Measurements from ENCODE around the gene MAPK4.

The MAPK4 gene

DNA sequence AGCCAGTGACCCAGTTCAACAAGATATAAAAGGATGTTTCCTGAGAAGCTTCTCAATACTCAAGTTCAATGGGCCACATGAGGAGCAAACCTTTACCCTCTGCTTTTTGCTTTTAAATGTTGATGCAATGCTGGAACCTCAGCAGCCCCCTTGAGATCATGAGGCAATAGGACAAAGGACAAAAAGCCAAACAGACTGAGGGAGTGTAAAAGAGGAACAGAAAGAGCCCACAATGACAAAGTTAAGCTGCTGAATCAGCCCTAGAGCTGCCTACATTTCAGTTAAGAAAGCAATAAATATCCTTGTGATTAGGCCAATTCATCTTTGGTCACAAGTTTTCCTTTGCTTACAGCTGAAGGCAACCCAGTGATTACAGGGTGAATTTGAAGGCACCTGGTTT, 183.1 kb downstream of the MAPK4 start:
- TF ChIP-seq, protein P1, sequence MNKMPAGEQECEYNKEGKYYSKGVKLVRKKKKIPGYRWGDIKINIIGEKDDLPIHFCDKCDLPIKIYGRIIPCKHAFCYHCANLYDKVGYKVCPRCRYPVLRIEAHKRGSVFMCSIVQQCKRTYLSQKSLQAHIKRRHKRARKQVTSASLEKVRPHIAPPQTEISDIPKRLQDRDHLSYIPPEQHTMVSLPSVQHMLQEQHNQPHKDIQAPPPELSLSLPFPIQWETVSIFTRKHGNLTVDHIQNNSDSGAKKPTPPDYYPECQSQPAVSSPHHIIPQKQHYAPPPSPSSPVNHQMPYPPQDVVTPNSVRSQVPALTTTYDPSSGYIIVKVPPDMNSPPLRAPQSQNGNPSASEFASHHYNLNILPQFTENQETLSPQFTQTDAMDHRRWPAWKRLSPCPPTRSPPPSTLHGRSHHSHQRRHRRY (tag by site-specific recombination; IDR thresholded peaks at IDR 0.05), result no peak
- TF ChIP-seq, protein P2, sequence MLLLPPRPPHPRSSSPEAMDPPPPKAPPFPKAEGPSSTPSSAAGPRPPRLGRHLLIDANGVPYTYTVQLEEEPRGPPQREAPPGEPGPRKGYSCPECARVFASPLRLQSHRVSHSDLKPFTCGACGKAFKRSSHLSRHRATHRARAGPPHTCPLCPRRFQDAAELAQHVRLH (tag by site-specific recombination; IDR thresholded peaks at IDR 0.05), result peak; percentile 73; the same call in 1 of the 2 replicates
- TF ChIP-seq, protein P3, sequence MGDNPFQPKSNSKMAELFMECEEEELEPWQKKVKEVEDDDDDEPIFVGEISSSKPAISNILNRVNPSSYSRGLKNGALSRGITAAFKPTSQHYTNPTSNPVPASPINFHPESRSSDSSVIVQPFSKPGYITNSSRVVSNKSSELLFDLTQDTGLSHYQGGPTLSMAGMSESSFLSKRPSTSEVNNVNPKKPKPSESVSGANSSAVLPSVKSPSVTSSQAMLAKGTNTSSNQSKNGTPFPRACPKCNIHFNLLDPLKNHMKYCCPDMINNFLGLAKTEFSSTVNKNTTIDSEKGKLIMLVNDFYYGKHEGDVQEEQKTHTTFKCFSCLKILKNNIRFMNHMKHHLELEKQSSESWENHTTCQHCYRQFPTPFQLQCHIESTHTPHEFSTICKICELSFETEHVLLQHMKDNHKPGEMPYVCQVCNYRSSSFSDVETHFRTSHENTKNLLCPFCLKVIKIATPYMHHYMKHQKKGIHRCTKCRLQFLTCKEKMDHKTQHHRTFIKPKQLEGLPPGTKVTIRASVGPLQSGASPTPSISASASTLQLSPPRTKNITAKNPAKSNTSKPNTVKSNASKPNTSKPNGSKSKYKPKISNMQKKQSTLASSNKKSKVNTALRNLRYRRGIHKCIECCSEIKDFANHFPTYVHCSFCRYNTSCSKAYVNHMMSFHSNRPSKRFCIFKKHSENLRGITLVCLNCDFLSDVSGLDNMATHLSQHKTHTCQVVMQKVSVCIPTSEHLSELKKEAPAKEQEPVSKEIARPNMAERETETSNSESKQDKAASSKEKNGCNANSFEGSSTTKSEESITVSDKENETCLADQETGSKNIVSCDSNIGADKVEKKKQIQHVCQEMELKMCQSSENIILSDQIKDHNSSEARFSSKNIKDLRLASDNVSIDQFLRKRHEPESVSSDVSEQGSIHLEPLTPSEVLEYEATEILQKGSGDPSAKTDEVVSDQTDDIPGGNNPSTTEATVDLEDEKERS (tag by site-specific recombination; IDR thresholded peaks at IDR 0.05), result peak; percentile 87
- ChIA-PET POLR2A (no interaction called here), CTCF (interaction anchor here (0.8 kb wide), 1 partner anchor 23 kb away, joined by 3 read pairs; no protein-coding TSS in a partner anchor)
- Histone ChIP-seq H3K27ac (ENCODE audit: extremely low read depth, low read depth, low read length) (no peak overlapping the region), H3K36me3 (ENCODE audit: control insufficient read depth in 2 of 2, insufficient read depth in 1 of 2, low read length in 2 of 2) (no peaks in the 10 kb centered on the region), H3K4me1 (ENCODE audit: control insufficient read depth, insufficient read depth, low read length) (no peaks in the 10 kb centered on the region; the same call in 1 of the 2 replicates), H3K4me3 (ENCODE audit: low read depth, low read length) (no peak overlapping the region), H3K9me3 (ENCODE audit: control insufficient read depth, insufficient read depth, low read depth, low read length) (no peaks in the 10 kb centered on the region)

DNA sequence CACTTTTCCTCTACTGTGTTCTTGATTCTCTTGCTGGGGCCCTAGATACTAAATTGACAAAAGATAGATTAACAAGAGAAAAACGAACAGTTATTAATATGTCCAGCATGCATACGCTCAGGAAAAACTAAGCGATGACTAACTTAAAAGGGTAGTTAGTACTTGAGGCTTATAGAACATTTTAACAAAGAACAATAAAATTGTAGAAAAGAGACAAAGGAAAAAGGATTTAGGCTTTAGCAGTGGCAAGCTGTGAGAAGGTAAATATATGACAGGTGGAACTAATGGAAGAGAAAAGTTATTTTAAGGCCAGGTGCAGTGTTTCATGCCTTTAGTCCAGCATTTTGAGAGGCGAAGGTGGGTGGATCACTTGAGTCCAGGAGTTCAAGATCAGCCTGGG, 184.4 kb downstream of the MAPK4 start:
- Histone ChIP-seq H3K27ac (ENCODE audit: extremely low read depth, low read depth, low read length) (no peak overlapping the region), H3K9me3 (ENCODE audit: control insufficient read depth, insufficient read depth, low read depth, low read length) (no peaks in the 10 kb centered on the region), H3K4me3 (ENCODE audit: low read depth, low read length) (no peak overlapping the region), H3K36me3 (ENCODE audit: control insufficient read depth in 2 of 2, insufficient read depth in 1 of 2, low read length in 2 of 2) (no peaks in the 10 kb centered on the region), H3K4me1 (ENCODE audit: control insufficient read depth, insufficient read depth, low read length) (peaks cover 1% of the 10 kb centered on the region; the same call in 1 of the 2 replicates)
- ChIA-PET POLR2A (no interaction called here), CTCF (no interaction called here)
- TF ChIP-seq ZNF169 (tag by site-specific recombination; IDR thresholded peaks at IDR 0.05), result no peak
- TF ChIP-seq PRDM1 (tag by site-specific recombination; IDR thresholded peaks at IDR 0.05), result no peak
- TF ChIP-seq ZIC2 (tag by site-specific recombination; IDR thresholded peaks at IDR 0.05), result no peak
- TF ChIP-seq SALL2 (tag by site-specific recombination; IDR thresholded peaks at IDR 0.05; ENCODE audit: borderline replicate concordance), result no peak
- TF ChIP-seq ZBTB21 (tag by site-specific recombination; IDR thresholded peaks at IDR 0.05), result no peak
- TF ChIP-seq KLF10 (tag by site-specific recombination; IDR thresholded peaks at IDR 0.05), result no peak
- TF ChIP-seq ZNF211 (tag by site-specific recombination; IDR thresholded peaks at IDR 0.05; ENCODE audit: low read depth), result peak; percentile 95
- TF ChIP-seq ZNF596 (tag by site-specific recombination; IDR thresholded peaks at IDR 0.05), result no peak

DNA sequence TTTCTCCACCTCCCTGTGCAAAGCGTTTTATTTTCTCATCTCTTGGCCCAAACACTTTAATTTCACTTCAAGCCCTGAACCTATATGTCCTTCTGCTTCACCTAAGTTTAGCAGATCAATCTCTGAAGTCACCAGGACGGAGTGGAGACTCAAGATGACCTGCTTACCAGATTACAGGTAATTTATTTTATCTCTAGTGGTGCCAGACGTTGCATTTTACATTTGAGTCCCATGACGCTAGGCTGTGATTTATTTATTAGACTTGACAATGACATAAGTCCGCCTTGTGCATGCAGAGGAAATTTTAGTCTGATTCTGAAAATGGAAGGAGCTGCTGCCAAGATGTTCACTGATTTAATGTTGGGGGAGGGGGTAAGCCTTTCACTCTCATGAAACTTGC, 186.1 kb downstream of the MAPK4 start:
- Histone ChIP-seq H3K9me3 (ENCODE audit: control insufficient read depth, insufficient read depth, low read depth, low read length) (no peaks in the 10 kb centered on the region), H3K27ac (ENCODE audit: extremely low read depth, low read depth, low read length) (no peak overlapping the region), H3K4me3 (ENCODE audit: low read depth, low read length) (no peak overlapping the region), H3K4me1 (ENCODE audit: control insufficient read depth, insufficient read depth, low read length) (peaks cover 2% of the 10 kb centered on the region; the same call in 1 of the 2 replicates), H3K36me3 (ENCODE audit: control insufficient read depth in 2 of 2, insufficient read depth in 1 of 2, low read length in 2 of 2) (no peaks in the 10 kb centered on the region)
- CTCF ChIA-PET, result interaction anchor here (0.7 to 1.0 kb wide), 2 partner anchors 28 to 668 kb away, joined by 3 read pairs; no protein-coding TSS in a partner anchor
- POLR2A ChIA-PET, result no interaction called here
- TF ChIP-seq, protein P4, sequence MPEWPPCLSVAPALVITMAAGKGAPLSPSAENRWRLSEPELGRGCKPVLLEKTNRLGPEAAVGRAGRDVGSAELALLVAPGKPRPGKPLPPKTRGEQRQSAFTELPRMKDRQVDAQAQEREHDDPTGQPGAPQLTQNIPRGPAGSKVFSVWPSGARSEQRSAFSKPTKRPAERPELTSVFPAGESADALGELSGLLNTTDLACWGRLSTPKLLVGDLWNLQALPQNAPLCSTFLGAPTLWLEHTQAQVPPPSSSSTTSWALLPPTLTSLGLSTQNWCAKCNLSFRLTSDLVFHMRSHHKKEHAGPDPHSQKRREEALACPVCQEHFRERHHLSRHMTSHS (tag by site-specific recombination; IDR thresholded peaks at IDR 0.05), result no peak
- TF ChIP-seq ZNF560 (tag by site-specific recombination; IDR thresholded peaks at IDR 0.05; ENCODE audit: borderline replicate concordance) (no peak), PRDM1 (tag by site-specific recombination; IDR thresholded peaks at IDR 0.05) (no peak), ZNF121 (tag by site-specific recombination; IDR thresholded peaks at IDR 0.05) (no peak), ZNF558 (tag by site-specific recombination; IDR thresholded peaks at IDR 0.05) (no peak), ZNF202 (tag by site-specific recombination; IDR thresholded peaks at IDR 0.05; ENCODE audit: borderline replicate concordance) (no peak), ZNF548 (tag by site-specific recombination; IDR thresholded peaks at IDR 0.05) (no peak), ZNF23 (tag by site-specific recombination; IDR thresholded peaks at IDR 0.05; ENCODE audit: borderline replicate concordance) (no peak), ZNF146 (tag by site-specific recombination; IDR thresholded peaks at IDR 0.05) (no peak), HOXC10 (CRISPR knock-in tag; IDR thresholded peaks at IDR 0.05) (no peak), KLF1 (tag by site-specific recombination; IDR thresholded peaks at IDR 0.05) (no peak)

All from HEK293 (cell line).